GM21786 (cell line): ENCODE measurements around the gene TAS2R5.
"Not testable (repeated sequence)": the region's sequence is repeated elsewhere in the genome, so short reads cannot be mapped to it uniquely, and the experiment has no call there.

Experiments
- ATAC-seq: cut with Tn5 transposase; IDR thresholded peaks from one replicate; pipeline ENCODE4 v1.9.1; 2021; ENCODE audit not compliant: unreplicated experiment

TAS2R5 gene

GRCh38 chr7:141789917-141790316 lies at the start of gene TAS2R5:
Gene TAS2R5 (plus strand): TSS chr7:141790217. CDS start chr7:141790362, 145 bp downstream.
- no peak for ATAC-seq

DNA sequence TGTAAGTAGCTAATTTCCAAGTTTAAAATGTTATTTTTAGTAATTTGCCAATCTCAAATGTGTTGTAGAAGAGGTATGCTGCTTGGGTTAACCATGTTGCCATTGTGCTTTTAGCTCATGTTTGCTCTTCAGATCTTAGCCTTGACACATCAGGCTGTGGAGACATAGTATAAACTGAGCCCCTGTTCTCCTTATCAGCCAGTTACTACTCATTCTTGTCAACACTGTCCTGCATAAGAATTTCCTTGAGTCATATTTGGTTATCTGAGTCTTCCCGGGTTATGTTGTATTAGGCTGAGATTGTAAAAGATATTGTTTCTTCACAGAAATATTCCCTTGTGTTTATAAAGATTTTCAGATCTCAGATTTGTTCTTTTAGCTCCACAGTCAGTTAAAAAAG lies 47.8 kb upstream of the TAS2R5 start:
- no peak for ATAC-seq

GRCh38 chr7:141744131-141744530 lies 45.9 kb upstream of the TAS2R5 start:
- no peak for ATAC-seq

- ATAC-seq: no peak
Observed at GRCh38 chr7:141748396-141748795, 41.6 kb upstream of the TAS2R5 start.

DNA sequence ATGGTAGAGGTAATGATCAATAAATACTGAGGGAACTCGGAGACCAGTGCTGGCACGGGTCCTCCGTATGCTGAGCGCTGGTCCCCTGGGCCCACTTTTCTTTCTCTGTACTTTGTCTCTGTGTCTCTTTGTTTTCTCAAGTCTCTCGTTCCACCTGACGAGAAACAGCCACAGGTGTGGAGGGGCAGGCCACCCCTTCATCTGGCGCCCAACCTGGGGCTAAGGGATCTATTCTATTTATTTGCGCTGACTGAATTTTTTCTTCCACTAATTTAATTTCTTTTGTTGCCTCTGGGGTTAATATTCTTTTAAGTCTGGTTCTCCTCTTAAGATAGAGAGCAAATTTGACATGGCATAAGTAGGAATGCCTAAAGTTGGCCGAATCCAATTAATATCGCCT lies 38.1 kb upstream of the TAS2R5 start:
- ATAC-seq: not testable (repeated sequence)

DNA sequence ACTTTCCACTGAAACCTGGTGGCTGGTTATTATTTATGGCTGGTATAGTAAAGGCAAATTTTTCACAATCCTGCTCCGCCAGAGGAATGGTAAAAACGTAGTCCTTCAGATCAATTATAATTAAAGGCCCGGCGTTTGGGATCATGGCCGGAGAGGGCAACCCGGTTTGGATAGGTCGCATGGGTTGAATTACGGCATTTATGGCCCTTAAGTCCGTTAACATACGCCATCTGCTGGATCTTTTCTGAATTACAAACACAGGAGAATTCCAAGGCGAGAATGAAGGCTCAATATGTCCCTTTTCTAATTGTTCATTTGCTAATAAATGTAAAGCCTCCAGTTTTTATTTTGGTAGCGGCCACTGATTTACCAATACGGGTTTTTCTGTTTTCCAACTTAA lies 37.4 kb upstream of the TAS2R5 start:
- no peak for ATAC-seq

DNA sequence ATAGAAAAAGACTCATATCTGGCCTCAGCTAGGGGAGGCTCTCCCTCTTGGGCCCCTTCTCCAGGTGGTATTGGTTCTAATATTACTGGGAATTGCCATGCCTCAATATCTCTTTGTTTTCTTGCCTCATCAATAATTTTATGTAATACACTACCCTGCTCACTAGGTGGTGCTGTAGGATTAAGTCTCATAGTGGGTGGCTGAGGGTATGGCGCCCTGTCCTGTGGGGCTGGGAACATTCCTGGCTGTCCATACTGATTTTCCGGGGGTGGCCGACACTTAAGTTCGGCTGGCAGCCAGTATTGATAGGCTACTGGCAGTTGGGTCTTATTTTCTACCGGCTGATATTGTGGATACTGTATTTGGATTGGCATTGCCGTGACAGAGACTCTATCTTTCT lies 35.1 kb upstream of the TAS2R5 start:
- ATAC-seq: no peak

GRCh38 chr7:141763797-141764196 lies 26.2 kb upstream of the TAS2R5 start, which contains the start of gene TAS2R3:
Gene TAS2R3 (plus strand): TSS chr7:141764097. CDS start chr7:141764159, 62 bp downstream.
- ATAC-seq: no peak

DNA sequence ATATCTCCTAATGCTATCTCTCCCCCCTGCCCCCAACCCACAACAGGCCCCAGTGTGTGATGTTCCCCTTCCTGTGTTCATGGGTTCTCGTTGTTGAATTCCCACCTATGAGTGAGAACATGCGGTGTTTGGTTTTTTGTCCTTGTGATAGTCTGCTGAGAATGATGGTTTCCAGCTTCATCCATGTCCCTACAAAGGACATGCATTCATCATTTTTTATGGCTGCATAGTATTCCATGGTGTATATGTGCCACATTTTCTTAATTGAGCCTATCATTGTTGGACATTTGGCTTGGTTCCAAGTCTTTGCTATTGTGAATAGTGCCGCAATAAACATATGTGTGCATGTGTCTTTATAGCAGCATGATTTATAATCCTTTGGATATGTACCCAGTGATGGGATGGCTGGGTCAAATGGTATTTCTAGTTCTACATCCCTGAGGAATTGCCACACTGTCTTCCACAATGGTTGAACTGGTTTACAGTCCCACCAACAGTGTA lies 19.9 kb upstream of the TAS2R5 start:
- ATAC-seq: not testable (repeated sequence)

DNA sequence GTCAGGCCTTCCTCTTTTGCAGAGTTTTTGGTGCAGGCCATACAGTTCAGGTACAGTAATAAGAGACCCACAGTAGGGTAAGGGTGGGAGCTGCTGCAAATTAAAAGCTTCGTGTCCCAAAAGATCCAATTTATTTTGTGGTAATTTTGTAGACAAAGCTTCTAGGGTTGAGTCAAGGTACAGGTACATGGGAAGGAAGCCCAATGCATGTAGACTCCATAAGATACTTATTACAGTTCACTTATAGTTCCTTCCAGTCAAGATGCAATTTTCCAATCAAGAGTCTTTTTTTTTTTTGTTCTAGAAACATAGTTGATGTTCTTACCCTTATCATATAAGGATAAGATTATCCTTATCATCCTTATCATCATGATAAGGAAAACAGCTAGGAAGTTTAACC lies 13.6 kb upstream of the TAS2R5 start, which contains the start of gene TAS2R4:
TAS2R4 (plus strand) TSS at position 301 of the 400 bp plus-strand sequence. CDS start 1,815 bp downstream, outside the sequence.
- no peak for ATAC-seq

DNA sequence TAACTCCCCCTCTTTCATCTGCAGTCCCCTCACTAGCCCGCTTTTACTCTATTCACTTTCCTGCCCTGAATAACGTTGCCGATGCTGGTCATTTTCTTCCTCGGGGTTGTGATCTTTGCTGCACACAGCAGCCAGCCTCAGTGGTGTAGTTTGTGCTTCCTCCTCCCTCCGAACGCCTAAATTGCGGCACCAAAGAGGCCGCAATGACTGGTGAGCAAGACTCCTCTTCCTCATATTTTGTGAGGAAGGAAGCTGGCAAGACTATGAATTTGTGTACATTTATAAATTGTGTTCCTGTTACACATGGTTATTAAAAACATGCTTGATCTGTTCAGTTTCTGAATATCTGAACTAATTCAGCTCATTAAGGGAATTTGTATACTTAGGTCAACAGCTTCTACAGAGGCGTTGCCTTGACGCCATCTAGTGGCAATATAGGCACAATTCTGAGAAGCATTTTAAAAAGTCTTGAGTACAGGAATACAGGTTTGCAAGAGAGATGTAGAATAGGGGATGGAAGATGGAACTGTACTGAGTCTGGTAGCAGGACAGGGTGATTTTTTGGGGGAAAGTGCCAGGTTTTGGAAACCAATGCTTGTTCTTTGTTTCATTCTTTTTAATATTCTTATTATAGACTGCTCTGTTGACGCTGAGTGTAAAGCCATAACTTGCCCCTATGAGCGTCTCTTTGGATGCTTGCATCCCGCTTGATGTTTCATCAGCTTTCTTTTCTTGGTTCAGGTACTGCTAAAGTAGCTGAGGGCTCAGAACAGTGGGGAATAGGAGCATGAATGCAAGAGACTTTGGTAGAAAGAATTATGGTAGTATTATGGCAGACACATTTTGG lies 4.1 kb upstream of the TAS2R5 start:
- ATAC-seq: peak; percentile 74

DNA sequence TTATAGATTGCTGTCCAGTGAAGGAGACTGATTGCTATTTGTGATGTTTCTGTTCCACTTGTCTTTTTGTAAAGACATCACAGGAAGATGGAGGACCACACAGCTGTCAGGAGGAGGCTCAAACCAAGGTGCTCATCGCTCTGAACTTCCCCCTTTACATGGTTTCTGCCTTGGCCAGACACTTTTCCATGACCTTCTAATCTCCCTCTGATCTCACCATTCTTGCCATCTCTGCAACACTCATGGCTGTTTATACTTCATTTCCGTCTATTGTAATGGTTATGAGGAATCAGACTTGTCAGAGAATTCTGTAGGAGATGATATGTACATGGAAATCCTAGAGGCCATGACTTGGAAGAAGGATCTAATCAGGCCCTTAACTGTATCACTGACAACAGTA lies 1.7 kb upstream of the TAS2R5 start:
- ATAC-seq: no peak

DNA sequence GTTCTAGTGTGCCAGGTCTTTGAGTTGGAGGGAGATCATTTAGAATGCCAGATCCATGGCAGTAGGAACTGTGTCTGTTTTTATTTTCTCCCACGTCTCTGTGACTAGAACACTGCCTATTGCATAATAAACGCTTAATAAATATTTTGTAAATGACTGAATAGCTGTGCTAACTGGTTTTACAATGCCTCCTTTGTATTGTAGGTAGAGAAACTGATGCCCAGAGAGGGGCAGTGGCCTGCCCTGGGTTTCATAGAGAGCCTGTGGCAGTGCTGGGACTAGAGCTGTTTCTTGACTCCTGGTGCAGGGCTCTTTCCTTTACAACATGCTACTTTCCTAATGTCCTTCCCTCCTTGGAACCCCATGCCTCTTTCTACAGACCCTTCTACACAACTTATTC lies 2.5 kb downstream of the TAS2R5 start:
- ATAC-seq: no peak

DNA sequence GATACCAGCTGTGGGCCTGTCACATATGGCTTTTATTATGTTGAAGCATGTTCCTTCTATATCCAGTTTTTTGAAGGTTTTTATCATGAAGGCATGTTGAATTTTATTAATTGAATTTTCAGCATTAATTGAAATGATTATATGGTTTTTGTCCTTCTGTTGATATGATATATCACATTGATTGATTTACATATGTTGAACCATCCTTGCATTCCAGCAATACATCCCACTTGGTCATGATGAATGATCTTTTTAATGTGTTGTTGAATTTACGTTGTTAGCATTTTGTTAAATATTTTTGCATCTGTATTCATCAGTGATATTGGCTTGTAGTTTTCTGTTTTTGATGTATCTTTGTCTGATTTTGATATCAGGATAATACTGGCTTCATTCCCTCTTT lies 30.1 kb downstream of the TAS2R5 start:
- ATAC-seq: no peak

DNA sequence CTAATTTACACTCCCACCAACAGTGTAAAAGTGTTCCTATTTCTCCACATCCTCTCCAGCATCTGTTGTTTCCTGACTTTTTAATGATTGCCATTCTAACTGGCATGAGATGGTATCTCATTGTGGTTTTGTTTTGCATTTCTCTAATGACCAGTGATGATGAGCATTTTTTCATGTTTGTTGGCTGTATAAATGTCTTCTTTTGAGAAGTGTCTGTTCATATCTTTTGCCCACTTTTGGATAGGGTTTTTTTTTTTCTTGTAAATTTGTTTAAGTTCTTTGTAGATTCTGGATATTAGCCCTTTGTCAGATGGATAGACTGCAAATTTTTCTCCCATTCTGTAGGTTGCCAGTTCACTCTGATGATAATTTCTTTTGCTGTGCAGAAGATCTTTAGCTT lies 32.4 kb downstream of the TAS2R5 start:
- not testable (repeated sequence) for ATAC-seq

- no peak for ATAC-seq
Observed at GRCh38 chr7:141837683-141838082, 47.7 kb downstream of the TAS2R5 start.

DNA sequence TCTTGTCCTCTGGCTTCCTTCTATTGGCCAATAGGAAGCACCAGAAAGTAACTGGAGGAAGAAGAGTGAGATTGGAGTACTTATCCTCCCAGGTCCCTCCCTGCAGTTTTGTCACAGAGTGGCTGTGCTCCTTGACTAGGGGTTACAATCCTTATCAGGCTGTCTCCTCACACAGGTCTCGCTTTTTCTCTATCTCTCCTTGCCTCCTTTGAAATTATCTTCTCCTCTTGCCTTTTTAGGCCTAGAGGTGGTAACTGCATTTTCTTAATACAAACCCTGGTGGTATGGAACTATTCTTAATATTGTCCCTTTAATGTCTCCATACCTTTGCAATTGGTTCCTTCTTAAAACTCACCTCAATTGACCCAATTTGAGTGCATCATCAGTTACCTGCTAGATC lies 48.6 kb downstream of the TAS2R5 start:
- no peak for ATAC-seq

GRCh38 chr7:141839256-141839655 lies 49.2 kb downstream of the TAS2R5 start:
- no peak for ATAC-seq

DNA sequence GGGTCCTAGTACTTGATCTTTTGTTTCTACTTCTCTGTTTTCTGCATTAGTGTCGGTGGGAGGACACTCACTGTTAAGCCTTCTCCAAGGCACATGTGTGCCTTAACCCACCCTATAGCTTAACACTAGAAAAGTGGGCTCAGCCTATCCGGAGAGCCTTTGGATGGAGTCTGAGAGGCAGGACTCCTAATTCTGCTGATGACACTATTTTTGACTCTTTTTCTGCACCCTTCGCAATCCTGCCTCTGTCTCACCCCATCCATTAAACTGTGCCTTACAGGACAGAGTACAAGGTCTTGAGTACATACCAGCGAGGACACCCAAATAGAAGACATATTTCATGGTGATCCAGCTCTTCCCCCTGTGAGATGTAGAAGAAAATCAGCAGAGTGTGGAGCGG lies 50.7 kb downstream of the TAS2R5 start:
- ATAC-seq: no peak
